Pancreas (tissue), 10 donors: ENCODE results near the gene NXT1. TPM values are rescaled to one million over a fixed set of nuclear protein-coding genes. Genes with fewer than 3 reads are reported as not detected.

Source experiments
- ATAC-seq, 4 donors: fragments of 200-7000 bp; cut with Tn5 transposase; one replicate each; pipeline versions ENCODE4 v1.8.0 to v1.9.1; 2020; ENCODE audit warnings: mild to moderate bottlenecking in 4 of 4, moderate library complexity in 4 of 4
- DNase-seq, 6 donors: peaks; one replicate each; pipeline ENCODE4 v3.0.0-alpha.2; 2020
- FAIRE-seq: peaks from 2 replicates; lab custom pipeline; 2012; peaks lifted over from hg19 to GRCh38; lab: Jason Lieb, UNC
- H3K27ac ChIP-seq, 4 donors: fragments of 200-600 bp; sonication (generic); 1 replicate in 3 of 4; 2 replicates in 1 of 4; pipeline versions ENCODE4 v1.5.0 to v1.8.0; 2020
- H3K27me3 ChIP-seq, 4 donors: fragments of 200-600 bp; one replicate each; pipeline ENCODE4 v1.8.0; 2021
- H3K36me3 ChIP-seq, 3 donors: fragments of 200-600 bp; sonication (generic) in 1 of 3; one replicate each; pipeline versions ENCODE4 v1.5.0 to v1.8.0; 2020 to 2021
- H3K4me1 ChIP-seq, 3 donors: fragments of 200-600 bp; one replicate each; pipeline ENCODE4 v1.8.0; 2021
- H3K4me3 ChIP-seq, 4 donors: fragments of 200-600 bp; sonication (generic) in 2 of 4; one replicate each; pipeline versions ENCODE4 v1.5.0 to v1.8.0; 2020 to 2021
- H3K9me3 ChIP-seq, 4 donors: fragments of 200-600 bp; one replicate each; pipeline ENCODE4 v1.8.0; 2021
- WGBS, 2 donors: extraction: QIAGEN DNeasy Blood & Tissue Kit; methylation state at CpG; one replicate each; pipeline ENCODE4 v1.1.7; 2013; 5-methylcytosine and 5-hydroxymethylcytosine counted together
- intact Hi-C, 3 donors: fragments of 100-400 bp; cut with DNase I; formaldehyde crosslinking; loops; one replicate each; pipeline versions ENCODE4 v1.11.1 to v1.14.2; 2022
- polyA plus RNA-seq, 2 donors: library from polyadenylated mRNA; stranded (reverse); fragments of 200-250 nt; gene quantifications; one replicate each; pipeline ENCODE4 v1.2.3, GENCODE V29; 2013
- total RNA-seq, 6 donors: library from RNA; stranded (reverse); fragmentation: NEBNext Ultra II Directional in 4 of 6; extraction: Animal tissue kit (Norgen Biotek cat#: 25700) in 4 of 6; gene quantifications; one replicate each; pipeline versions ENCODE4 v1.2.1 to v1.2.4, GENCODE V29; 2021 to 2023
- TF ChIP-seq, protein P1 (sequence below), 4 donors: fragments of 200-600 bp; sonication (generic) in 3 of 4; IDR thresholded peaks; one replicate each; pipeline versions ENCODE4 v1.5.0 to v1.8.0; 2021; ENCODE audit warnings: antibody characterized with exemption in 4 of 4
- donor health status: healthy with polysubstance abuse.
- donor health status: DM: no; HTN: no; CAD: no; lungs with moderate emphysema.
- donor health status: DM: no; HTN: no; CAD: no.
- donor health status: control.
- donor health status: control.
- donor health status: Bipolar disorder and iron deficiency.
- donor health status: DM: yes; HTN: yes; CAD: no.
- donor health status: DM: no; HTN: no; CAD: no.
- donor health status: DM: no; HTN: no; CAD: no.
- donor health status: DM: yes; HTN: yes; CAD: no.

The NXT1 gene
- total and polyA plus RNA-seq, 8 donors = 4.2 to 9.6 (median 7.4) TPM

GRCh38 chr20:23370873-23371272 lies 20.3 kb downstream of the NXT1 start:
- Histone ChIP-seq H3K4me1 (peaks cover 7 to 28% (median 14%) of the 10 kb centered on the region in 3 donors), H3K27me3 (no peaks in the 10 kb centered on the region), H3K36me3 (peaks cover 0 to 33% (median 18%) of the 10 kb centered on the region in 3 donors), H3K9me3 (no peaks in the 10 kb centered on the region), H3K4me3 (no peak overlapping the region), H3K27ac (no peak overlapping the region)
- intact Hi-C loops = no loop called here
- DNase-seq (no peak), FAIRE-seq (no peak), ATAC-seq (no peak)
- WGBS, 2 donors = 61 to 79% methylated on average over 3 of the region's 3 CpGs
- TF ChIP-seq, protein P1, sequence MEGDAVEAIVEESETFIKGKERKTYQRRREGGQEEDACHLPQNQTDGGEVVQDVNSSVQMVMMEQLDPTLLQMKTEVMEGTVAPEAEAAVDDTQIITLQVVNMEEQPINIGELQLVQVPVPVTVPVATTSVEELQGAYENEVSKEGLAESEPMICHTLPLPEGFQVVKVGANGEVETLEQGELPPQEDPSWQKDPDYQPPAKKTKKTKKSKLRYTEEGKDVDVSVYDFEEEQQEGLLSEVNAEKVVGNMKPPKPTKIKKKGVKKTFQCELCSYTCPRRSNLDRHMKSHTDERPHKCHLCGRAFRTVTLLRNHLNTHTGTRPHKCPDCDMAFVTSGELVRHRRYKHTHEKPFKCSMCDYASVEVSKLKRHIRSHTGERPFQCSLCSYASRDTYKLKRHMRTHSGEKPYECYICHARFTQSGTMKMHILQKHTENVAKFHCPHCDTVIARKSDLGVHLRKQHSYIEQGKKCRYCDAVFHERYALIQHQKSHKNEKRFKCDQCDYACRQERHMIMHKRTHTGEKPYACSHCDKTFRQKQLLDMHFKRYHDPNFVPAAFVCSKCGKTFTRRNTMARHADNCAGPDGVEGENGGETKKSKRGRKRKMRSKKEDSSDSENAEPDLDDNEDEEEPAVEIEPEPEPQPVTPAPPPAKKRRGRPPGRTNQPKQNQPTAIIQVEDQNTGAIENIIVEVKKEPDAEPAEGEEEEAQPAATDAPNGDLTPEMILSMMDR (IDR thresholded peaks at IDR 0.05) = no peak

DNA sequence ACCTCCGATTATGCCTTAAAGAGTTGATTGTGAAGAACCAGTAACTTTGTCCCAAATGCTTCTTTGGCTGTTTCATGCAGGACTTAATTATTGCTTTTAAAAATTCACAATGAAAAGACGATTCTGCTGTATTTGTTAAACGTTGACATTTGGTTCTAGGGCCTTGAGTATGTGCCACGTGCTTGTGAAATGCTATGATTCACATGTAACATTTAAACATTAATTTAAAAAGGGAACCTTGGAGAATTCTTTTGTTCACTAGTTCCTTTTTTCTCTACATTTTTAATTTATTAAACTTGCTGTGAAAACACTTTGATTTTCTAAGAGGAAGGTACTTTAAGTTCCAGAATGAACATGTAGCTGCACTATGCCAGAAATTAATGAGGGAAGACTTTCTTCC lies 20.9 kb downstream of the NXT1 start:
- WGBS, 2 donors = 53 to 54% methylated on average over 4 of the region's 4 CpGs
- DNase-seq (no peak), FAIRE-seq (no peak), ATAC-seq (no peak)
- H3K4me1 ChIP-seq = peaks cover 7 to 21% (median 8%) of the 10 kb centered on the region in 3 donors
- peaks cover 0 to 33% (median 18%) of the 10 kb centered on the region in 3 donors for H3K36me3 ChIP-seq
- H3K4me3 ChIP-seq = no peak overlapping the region
- H3K27me3 ChIP-seq = no peaks in the 10 kb centered on the region
- no peaks in the 10 kb centered on the region for H3K9me3 ChIP-seq
- TF ChIP-seq, protein P1 (IDR thresholded peaks at IDR 0.05) = no peak
- intact Hi-C loops = no loop called here
- H3K27ac ChIP-seq = no peak overlapping the region

GRCh38 chr20:23374441-23374840 lies 23.9 kb downstream of the NXT1 start:
- Histone ChIP-seq H3K4me1 (no peaks in the 10 kb centered on the region), H3K27me3 (no peaks in the 10 kb centered on the region), H3K36me3 (peaks cover 0 to 33% (median 20%) of the 10 kb centered on the region in 3 donors), H3K4me3 (no peak overlapping the region), H3K27ac (no peak overlapping the region), H3K9me3 (no peaks in the 10 kb centered on the region)
- TF ChIP-seq, protein P1 (IDR thresholded peaks at IDR 0.05) = no peak
- 93 to 95% methylated on average over 5 of the region's 5 CpGs for WGBS, 2 donors
- intact Hi-C loops = no loop called here
- ATAC-seq = no peak
- no peak for FAIRE-seq
- no peak for DNase-seq

DNA sequence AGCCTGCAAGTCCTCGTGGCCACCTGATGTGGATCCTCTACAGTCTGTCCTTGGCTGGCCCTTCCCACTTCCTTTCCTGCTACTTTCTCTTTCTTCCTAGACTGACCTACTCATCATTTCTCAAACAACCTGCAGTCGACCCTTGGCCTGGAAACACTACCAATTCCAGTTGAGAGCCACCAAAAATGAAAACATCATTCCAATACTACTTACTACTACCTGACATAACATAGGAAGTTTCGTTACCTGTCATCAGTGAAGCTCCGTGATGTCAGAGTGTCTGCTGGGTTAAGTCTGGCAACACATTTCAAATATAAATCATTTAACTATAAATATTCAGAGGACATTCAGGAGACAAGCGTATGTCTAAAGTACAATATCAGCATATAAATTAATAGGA lies 25.2 kb downstream of the NXT1 start:
- DNase-seq (no peak), ATAC-seq (no peak), FAIRE-seq (no peak)
- TF ChIP-seq, protein P1 (IDR thresholded peaks at IDR 0.05) = no peak
- H3K9me3 ChIP-seq = no peaks in the 10 kb centered on the region
- intact Hi-C loops = no loop called here
- 83 to 90% methylated on average over 5 of the region's 5 CpGs for WGBS, 2 donors
- peaks cover 0 to 22% (median 11%) of the 10 kb centered on the region in 3 donors for H3K36me3 ChIP-seq
- no peak overlapping the region for H3K27ac ChIP-seq
- H3K27me3 ChIP-seq = no peaks in the 10 kb centered on the region
- no peak overlapping the region for H3K4me3 ChIP-seq
- no peaks in the 10 kb centered on the region for H3K4me1 ChIP-seq

DNA sequence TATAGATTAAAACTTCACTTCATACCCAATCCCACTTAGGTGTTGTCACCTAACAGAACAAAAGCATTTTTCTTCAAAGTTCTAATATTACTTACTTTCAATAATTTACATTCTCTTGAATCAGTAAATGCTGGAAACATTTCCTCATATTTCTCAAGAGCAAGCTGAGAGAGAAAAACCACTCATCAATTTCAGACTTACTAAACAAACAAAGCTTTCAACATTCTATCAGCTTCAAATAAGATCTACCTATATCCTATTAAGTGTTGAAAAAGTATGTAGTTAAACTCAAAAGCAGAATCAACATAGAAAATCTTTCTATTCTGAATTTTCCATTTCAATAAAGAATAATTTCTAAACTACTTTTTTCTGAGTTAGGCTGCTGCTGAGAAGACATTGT lies 29.2 kb downstream of the NXT1 start:
- no peaks in the 10 kb centered on the region for H3K9me3 ChIP-seq
- H3K36me3 ChIP-seq = peaks cover 0 to 15% (median 8%) of the 10 kb centered on the region in 3 donors
- DNase-seq (no peak), FAIRE-seq (no peak), ATAC-seq (no peak)
- H3K27ac ChIP-seq = no peak overlapping the region
- intact Hi-C loops = no loop called here
- H3K4me3 ChIP-seq = no peak overlapping the region
- TF ChIP-seq, protein P1 (IDR thresholded peaks at IDR 0.05) = no peak
- H3K27me3 ChIP-seq = no peaks in the 10 kb centered on the region
- no peaks in the 10 kb centered on the region for H3K4me1 ChIP-seq
